ENCODE measurements around the gene MACF1. TPM values are rescaled to one million over a fixed set of nuclear protein-coding genes. Genes with fewer than 3 reads are reported as not detected.

Gene MACF1
- total RNA-seq, 1 experiment from 2014 or later = 103 TPM

DNA sequence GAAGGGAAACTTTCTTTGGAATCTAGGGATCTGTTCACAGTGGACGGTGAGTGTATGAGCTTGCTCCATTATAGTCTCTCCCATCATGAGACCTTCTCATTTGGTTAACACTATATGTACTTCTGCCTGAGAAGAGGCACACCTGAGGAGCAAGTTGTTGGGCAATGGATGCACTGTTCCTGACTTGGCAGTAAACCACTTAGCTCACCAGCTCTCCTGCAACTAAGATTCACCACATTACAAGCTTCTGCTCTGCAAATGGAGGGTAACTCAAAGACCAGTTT lies 10.2 kb downstream of the MACF1 start:
- Histone ChIP-seq H2AFZ (ENCODE audit: low read length) (no peak overlapping the region), H3K9me3 (ENCODE audit: low read length) (no peaks in the 10 kb centered on the region), H3K4me2 (ENCODE audit: low read length) (no peak overlapping the region), H3K9me2 (replicated peaks; ENCODE audit: low read length) (no peaks in the 10 kb centered on the region), H4K20me1 (ENCODE audit: low read length) (no peaks in the 10 kb centered on the region), H3K9ac (ENCODE audit: low read length) (no peak overlapping the region), H3F3A (ENCODE audit: low read length, unreplicated experiment) (no peaks in the 10 kb centered on the region), H3K27me3 (ENCODE audit: low read length) (no peaks in the 10 kb centered on the region), H3K27ac (ENCODE audit: low read length) (no peak overlapping the region), H3K79me2 (ENCODE audit: low read length) (peaks cover 20% of the 10 kb centered on the region; the same call in 1 of the 2 replicates), H3K36me3 (ENCODE audit: low read depth, low read length) (no peaks in the 10 kb centered on the region), H3K4me3 (ENCODE audit: low read length) (no peak overlapping the region), H3K4me1 (ENCODE audit: insufficient read depth, low read length) (peaks cover 6% of the 10 kb centered on the region; the same call in 1 of the 2 replicates)
- ATAC-seq (no peak), DNase-seq (no peak)
- ChIA-PET CTCF (interaction anchor here (0.6 kb wide), 1 partner anchor 10 kb away, joined by 3 read pairs; the partner anchor contains the start of gene MACF1), POLR2A (ENCODE audit: unreplicated experiment) (no interaction called here)
- intact Hi-C loops (cut with micrococcal nuclease) = no loop called here
- TF ChIP-seq EZH2 (IDR thresholded peaks at IDR 0.05; ENCODE audit: low read length, unreplicated experiment) (no peak), EZH2phosphoT487 (IDR thresholded peaks at IDR 0.05; ENCODE audit: borderline replicate concordance, low read length) (no peak)
- TF ChIP-seq, protein P1, sequence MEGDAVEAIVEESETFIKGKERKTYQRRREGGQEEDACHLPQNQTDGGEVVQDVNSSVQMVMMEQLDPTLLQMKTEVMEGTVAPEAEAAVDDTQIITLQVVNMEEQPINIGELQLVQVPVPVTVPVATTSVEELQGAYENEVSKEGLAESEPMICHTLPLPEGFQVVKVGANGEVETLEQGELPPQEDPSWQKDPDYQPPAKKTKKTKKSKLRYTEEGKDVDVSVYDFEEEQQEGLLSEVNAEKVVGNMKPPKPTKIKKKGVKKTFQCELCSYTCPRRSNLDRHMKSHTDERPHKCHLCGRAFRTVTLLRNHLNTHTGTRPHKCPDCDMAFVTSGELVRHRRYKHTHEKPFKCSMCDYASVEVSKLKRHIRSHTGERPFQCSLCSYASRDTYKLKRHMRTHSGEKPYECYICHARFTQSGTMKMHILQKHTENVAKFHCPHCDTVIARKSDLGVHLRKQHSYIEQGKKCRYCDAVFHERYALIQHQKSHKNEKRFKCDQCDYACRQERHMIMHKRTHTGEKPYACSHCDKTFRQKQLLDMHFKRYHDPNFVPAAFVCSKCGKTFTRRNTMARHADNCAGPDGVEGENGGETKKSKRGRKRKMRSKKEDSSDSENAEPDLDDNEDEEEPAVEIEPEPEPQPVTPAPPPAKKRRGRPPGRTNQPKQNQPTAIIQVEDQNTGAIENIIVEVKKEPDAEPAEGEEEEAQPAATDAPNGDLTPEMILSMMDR (conservative IDR thresholded peaks at IDR 0.05; ENCODE audit: low read depth, low read length) = no peak
- BruUV-seq (replicated peaks) = no TSS peak

DNA sequence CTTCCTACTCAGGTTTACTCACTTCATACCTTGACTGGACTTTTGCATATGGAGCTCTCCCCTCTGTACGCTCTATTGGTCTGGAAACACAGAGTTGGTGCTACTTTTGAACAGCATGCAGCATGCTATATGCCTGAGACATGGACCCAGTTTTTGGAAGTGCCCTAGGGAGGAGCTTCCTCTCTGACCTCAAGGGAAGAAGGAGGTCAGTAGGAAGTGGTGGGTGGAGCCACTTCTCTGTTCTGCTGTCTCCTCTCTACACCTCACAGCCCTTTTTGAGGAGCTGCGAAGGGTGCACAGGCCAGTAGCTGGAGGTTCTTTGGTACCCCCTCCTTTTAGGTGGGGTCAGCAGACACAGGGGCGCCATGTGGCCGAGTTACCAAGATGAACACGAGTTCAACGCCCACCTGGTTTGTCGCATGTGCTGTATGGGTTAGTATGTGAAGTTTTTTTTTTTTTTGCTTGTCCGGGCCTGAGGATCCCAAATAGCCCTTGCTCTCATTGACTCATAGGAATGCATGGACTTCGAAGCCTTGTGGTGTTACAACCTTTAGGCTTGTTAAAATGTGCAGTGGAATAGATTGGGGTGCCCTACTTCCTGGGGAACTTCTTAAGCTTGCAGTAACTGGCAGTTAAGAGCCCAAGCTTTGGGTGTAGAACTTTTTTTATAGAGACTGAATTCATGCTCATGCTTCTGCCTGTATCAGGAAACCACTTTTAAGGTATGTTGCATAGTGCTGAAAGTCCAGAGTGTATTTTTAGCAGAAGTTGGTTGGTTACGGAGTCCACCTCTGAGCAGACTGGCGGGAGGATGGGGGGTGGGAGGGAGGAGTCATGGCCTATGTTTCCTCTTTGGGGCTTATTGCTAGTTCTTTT lies 10.7 kb downstream of the MACF1 start:
- Histone ChIP-seq H4K20me1 (ENCODE audit: low read length) (no peaks in the 10 kb centered on the region), H3K9ac (ENCODE audit: low read length) (no peak overlapping the region), H3K4me3 (ENCODE audit: low read length) (no peak overlapping the region), H3K27me3 (ENCODE audit: low read length) (no peaks in the 10 kb centered on the region), H2AFZ (ENCODE audit: low read length) (no peak overlapping the region), H3F3A (ENCODE audit: low read length, unreplicated experiment) (no peaks in the 10 kb centered on the region), H3K4me1 (ENCODE audit: insufficient read depth, low read length) (peaks cover 6% of the 10 kb centered on the region; the same call in 1 of the 2 replicates), H3K79me2 (ENCODE audit: low read length) (peaks cover 19% of the 10 kb centered on the region; the same call in 1 of the 2 replicates), H3K9me2 (replicated peaks; ENCODE audit: low read length) (no peaks in the 10 kb centered on the region), H3K27ac (ENCODE audit: low read length) (no peak overlapping the region), H3K4me2 (ENCODE audit: low read length) (no peak overlapping the region), H3K9me3 (ENCODE audit: low read length) (no peaks in the 10 kb centered on the region), H3K36me3 (ENCODE audit: low read depth, low read length) (no peaks in the 10 kb centered on the region)
- ChIA-PET POLR2A (ENCODE audit: unreplicated experiment) (no interaction called here), CTCF (interaction anchor here (0.6 kb wide), 1 partner anchor 11 kb away, joined by 3 read pairs; the partner anchor contains the start of gene MACF1)
- intact Hi-C loops (cut with micrococcal nuclease) = no loop called here
- DNase-seq (no peak), ATAC-seq (no peak)
- TF ChIP-seq EZH2phosphoT487 (IDR thresholded peaks at IDR 0.05; ENCODE audit: borderline replicate concordance, low read length) (no peak), EZH2 (IDR thresholded peaks at IDR 0.05; ENCODE audit: low read length, unreplicated experiment) (no peak)
- TF ChIP-seq, protein P1 (conservative IDR thresholded peaks at IDR 0.05; ENCODE audit: low read depth, low read length) = no peak
- no TSS peak for BruUV-seq (replicated peaks)

DNA sequence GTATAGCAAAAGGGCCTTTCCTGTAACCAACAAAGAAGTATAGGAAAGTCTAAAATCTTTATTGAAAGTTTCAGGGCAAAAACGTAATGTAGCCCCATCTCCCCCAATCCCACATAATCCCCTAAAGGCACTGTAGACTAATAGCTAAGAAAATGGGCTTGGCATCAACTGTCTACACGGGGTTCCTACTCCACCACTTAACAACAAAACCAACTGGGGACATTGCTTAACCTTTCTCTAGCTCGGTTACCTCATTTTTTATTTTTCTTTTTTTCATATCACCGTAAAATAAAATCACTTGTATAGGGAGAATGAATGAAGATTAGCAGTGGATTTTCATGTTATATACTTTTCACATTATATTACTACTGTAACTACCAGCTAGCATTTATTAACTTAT lies 12.3 kb downstream of the MACF1 start:
- Histone ChIP-seq H3K9me2 (replicated peaks; ENCODE audit: low read length) (no peaks in the 10 kb centered on the region), H3K27ac (ENCODE audit: low read length) (no peak overlapping the region), H3K27me3 (ENCODE audit: low read length) (no peaks in the 10 kb centered on the region), H3K9me3 (ENCODE audit: low read length) (no peaks in the 10 kb centered on the region), H2AFZ (ENCODE audit: low read length) (no peak overlapping the region), H4K20me1 (ENCODE audit: low read length) (no peaks in the 10 kb centered on the region), H3K79me2 (ENCODE audit: low read length) (peaks cover 19% of the 10 kb centered on the region; the same call in 1 of the 2 replicates), H3K4me3 (ENCODE audit: low read length) (no peak overlapping the region), H3F3A (ENCODE audit: low read length, unreplicated experiment) (no peaks in the 10 kb centered on the region), H3K36me3 (ENCODE audit: low read depth, low read length) (no peaks in the 10 kb centered on the region), H3K9ac (ENCODE audit: low read length) (no peak overlapping the region), H3K4me1 (ENCODE audit: insufficient read depth, low read length) (peaks cover 20% of the 10 kb centered on the region), H3K4me2 (ENCODE audit: low read length) (no peak overlapping the region)
- no peak for TF ChIP-seq EZH2phosphoT487 (IDR thresholded peaks at IDR 0.05; ENCODE audit: borderline replicate concordance, low read length)
- no peak for TF ChIP-seq EZH2 (IDR thresholded peaks at IDR 0.05; ENCODE audit: low read length, unreplicated experiment)
- TF ChIP-seq, protein P1 (conservative IDR thresholded peaks at IDR 0.05; ENCODE audit: low read depth, low read length) = no peak
- BruUV-seq (replicated peaks) = no TSS peak
- intact Hi-C loops (cut with micrococcal nuclease) = no loop called here
- ChIA-PET POLR2A (ENCODE audit: unreplicated experiment) (interaction anchor here (0.5 kb wide), 1 partner anchor 59 kb away, joined by 3 read pairs; no protein-coding TSS in a partner anchor), CTCF (no interaction called here)
- DNase-seq (no peak), ATAC-seq (no peak)

Data from PC-3 (cell line).